HepG2 (cell line): Measurements from ENCODE around the gene UNC13D. TPM values are rescaled to one million over a fixed set of nuclear protein-coding genes. Genes with fewer than 3 reads are reported as not detected.

Experiments used
- CBX2 ChIP-seq, 2 experiments: fragments of 200-600 bp in 1 of 2; sonication (generic); formaldehyde crosslinking in 1 of 2; IDR thresholded peaks; 2 replicates each; pipeline versions ENCODE4 v1.7.0 to v1.8.1; 2018 to 2022; ENCODE audit warnings: low read depth in 2 of 2, low read length in 1 of 2, mild to moderate bottlenecking in 1 of 2, missing genetic modification reagents in 1 of 2
- FOXA3 ChIP-seq: IDR thresholded peaks from 2 replicates; pipeline ENCODE4 v1.6.1; 2016; ENCODE audit warnings: missing genetic modification reagents, missing compliant biosample characterization
- MAFF ChIP-seq: IDR thresholded peaks from 2 replicates; pipeline ENCODE4 v1.6.1; 2011; ENCODE audit warnings: low read depth, low read length, improper control_type of control experiment
- PRMT3 ChIP-seq: sonication (generic); formaldehyde crosslinking; IDR thresholded peaks from 2 replicates; pipeline ENCODE4 v1.8.1; 2022; ENCODE audit warnings: low read depth, mild to moderate bottlenecking, moderate library complexity, missing genetic modification reagents, borderline replicate concordance
- SNAI1 ChIP-seq: sonication (generic); formaldehyde crosslinking; IDR thresholded peaks from 2 replicates; pipeline ENCODE4 v1.5.0; 2020; ENCODE audit warnings: mild to moderate bottlenecking, missing genetic modification reagents, borderline replicate concordance
- TBX2 ChIP-seq: sonication (generic); formaldehyde crosslinking; IDR thresholded peaks from 2 replicates; pipeline ENCODE4 v1.5.0; 2020; ENCODE audit warnings: missing genetic modification reagents, mild to moderate bottlenecking, borderline replicate concordance
- ZNF274 ChIP-seq: sonication (generic); formaldehyde crosslinking; IDR thresholded peaks from 2 replicates; pipeline ENCODE4 v1.5.1; 2020; ENCODE audit warnings: mild to moderate bottlenecking, missing genetic modification reagents
- ZNF382 ChIP-seq: sonication (generic); formaldehyde crosslinking; IDR thresholded peaks from 2 replicates; pipeline ENCODE4 v1.5.0; 2020; ENCODE audit warnings: missing genetic modification reagents, mild to moderate bottlenecking, borderline replicate concordance
- ZNF460 ChIP-seq: sonication (generic); formaldehyde crosslinking; IDR thresholded peaks from 2 replicates; pipeline ENCODE4 v1.5.1; 2020; ENCODE audit warnings: missing genetic modification reagents, mild to moderate bottlenecking, borderline replicate concordance
- ZNF468 ChIP-seq: sonication (generic); formaldehyde crosslinking; IDR thresholded peaks from 2 replicates; pipeline ENCODE4 v1.8.0; 2022; ENCODE audit warnings: mild to moderate bottlenecking, moderate library complexity, missing genetic modification reagents
- polyA plus RNA-seq, 8 experiments: library from polyadenylated mRNA; depleted of rRNA in 3 of 8; stranded (reverse) in 7 of 8; unstranded in 1 of 8; fragments of >200 nt; fragmentation: Illumina TruSeq in 4 of 8; extraction: Trizol in 4 of 8; gene quantifications; 2 replicates each; pipeline versions ENCODE4 v1.2.1 to v1.2.3, GENCODE V29; 2011 to 2016; ENCODE audit warnings: low read depth in 4 of 8, missing spikeins in 1 of 8, mixed read lengths in 1 of 8; ENCODE audit not compliant: insufficient read depth in 1 of 8
- total RNA-seq, 5 experiments: library from RNA; depleted of rRNA; stranded (reverse); fragments of >200 nt; fragmentation: Illumina TruSeq; extraction: Trizol; gene quantifications; 2 replicates each; pipeline ENCODE4 v1.2.3, GENCODE V29; 2016; ENCODE audit warnings: low read depth in 1 of 5
- TF ChIP-seq, protein P1 (sequence below): sonication (generic); formaldehyde crosslinking; IDR thresholded peaks from 2 replicates; pipeline ENCODE4 v1.8.0; 2022; ENCODE audit warnings: mild to moderate bottlenecking, missing genetic modification reagents, moderate library complexity
- TF ChIP-seq, protein P2 (sequence below): sonication (generic); formaldehyde crosslinking; IDR thresholded peaks from 2 replicates; pipeline ENCODE4 v1.4.0; 2020; ENCODE audit warnings: missing genetic modification reagents
- TF ChIP-seq, protein P3 (sequence below): sonication (generic); formaldehyde crosslinking; IDR thresholded peaks from 2 replicates; pipeline ENCODE4 v1.5.1; 2020; ENCODE audit warnings: missing genetic modification reagents, mild to moderate bottlenecking, borderline replicate concordance
- TF ChIP-seq, protein P4 (sequence below): sonication (generic); formaldehyde crosslinking; conservative IDR thresholded peaks from 2 replicates; pipeline ENCODE4 v1.8.1; 2023; ENCODE audit warnings: missing genetic modification reagents

UNC13D gene
- total and polyA plus RNA-seq, 2 of the 13 experiments (the other 11 are each of a cell fraction or from before 2014, with no cell fraction given) = 29.7 to 42.7 TPM

DNA sequence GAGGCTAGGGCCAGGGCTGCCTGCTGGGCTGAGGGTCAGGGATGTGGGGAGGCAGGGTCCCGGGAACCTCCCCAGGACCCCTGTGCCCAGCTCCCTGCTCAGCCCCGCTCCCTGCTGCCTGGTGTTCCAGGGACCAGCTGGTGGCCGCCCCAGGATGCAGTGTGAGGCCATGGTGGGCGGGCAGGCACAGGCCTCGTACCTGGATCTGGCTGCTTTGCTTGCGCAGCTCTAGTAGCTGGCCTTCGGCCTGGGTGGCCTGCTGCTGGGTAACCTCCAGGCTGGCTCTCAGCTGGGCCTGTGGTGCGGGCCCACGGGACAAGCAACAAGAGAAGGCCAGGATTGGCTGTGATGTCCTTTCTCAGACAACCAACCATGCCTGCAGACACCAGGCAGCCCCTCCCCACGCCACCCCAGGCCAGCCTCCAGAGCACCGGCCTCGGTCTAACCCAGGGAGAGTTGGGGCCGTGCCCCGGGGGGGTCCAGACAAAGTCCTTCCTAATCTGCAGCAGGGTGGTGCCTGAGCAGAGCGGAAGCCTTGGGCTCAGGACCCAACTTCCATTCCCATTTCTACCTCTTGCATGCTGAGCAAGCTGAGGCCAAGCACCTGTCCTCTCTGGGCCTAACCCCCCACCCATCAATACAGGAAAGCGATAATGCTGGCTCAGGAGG is 48.5 kb upstream of the UNC13D start (continued):
- TF ChIP-seq, protein P1, sequence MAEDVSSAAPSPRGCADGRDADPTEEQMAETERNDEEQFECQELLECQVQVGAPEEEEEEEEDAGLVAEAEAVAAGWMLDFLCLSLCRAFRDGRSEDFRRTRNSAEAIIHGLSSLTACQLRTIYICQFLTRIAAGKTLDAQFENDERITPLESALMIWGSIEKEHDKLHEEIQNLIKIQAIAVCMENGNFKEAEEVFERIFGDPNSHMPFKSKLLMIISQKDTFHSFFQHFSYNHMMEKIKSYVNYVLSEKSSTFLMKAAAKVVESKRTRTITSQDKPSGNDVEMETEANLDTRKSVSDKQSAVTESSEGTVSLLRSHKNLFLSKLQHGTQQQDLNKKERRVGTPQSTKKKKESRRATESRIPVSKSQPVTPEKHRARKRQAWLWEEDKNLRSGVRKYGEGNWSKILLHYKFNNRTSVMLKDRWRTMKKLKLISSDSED (CRISPR knock-in tag) = no peak
- TF ChIP-seq ZNF468 (CRISPR knock-in tag) = no peak
- no peak for TF ChIP-seq FOXA3 (CRISPR knock-in tag)
- no peak for TF ChIP-seq ZNF382 (CRISPR knock-in tag)
- peak; percentile 59; the same call in 1 of the 2 replicates for TF ChIP-seq ZNF274 (CRISPR knock-in tag)
- no peak for TF ChIP-seq ZNF460 (CRISPR knock-in tag)
- TF ChIP-seq SNAI1 = peak; percentile 75; the same call in 1 of the 2 replicates
- TF ChIP-seq, protein P2, sequence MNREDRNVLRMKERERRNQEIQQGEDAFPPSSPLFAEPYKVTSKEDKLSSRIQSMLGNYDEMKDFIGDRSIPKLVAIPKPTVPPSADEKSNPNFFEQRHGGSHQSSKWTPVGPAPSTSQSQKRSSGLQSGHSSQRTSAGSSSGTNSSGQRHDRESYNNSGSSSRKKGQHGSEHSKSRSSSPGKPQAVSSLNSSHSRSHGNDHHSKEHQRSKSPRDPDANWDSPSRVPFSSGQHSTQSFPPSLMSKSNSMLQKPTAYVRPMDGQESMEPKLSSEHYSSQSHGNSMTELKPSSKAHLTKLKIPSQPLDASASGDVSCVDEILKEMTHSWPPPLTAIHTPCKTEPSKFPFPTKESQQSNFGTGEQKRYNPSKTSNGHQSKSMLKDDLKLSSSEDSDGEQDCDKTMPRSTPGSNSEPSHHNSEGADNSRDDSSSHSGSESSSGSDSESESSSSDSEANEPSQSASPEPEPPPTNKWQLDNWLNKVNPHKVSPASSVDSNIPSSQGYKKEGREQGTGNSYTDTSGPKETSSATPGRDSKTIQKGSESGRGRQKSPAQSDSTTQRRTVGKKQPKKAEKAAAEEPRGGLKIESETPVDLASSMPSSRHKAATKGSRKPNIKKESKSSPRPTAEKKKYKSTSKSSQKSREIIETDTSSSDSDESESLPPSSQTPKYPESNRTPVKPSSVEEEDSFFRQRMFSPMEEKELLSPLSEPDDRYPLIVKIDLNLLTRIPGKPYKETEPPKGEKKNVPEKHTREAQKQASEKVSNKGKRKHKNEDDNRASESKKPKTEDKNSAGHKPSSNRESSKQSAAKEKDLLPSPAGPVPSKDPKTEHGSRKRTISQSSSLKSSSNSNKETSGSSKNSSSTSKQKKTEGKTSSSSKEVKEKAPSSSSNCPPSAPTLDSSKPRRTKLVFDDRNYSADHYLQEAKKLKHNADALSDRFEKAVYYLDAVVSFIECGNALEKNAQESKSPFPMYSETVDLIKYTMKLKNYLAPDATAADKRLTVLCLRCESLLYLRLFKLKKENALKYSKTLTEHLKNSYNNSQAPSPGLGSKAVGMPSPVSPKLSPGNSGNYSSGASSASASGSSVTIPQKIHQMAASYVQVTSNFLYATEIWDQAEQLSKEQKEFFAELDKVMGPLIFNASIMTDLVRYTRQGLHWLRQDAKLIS = peak; percentile 92; the same call in 1 of the 2 replicates
- TF ChIP-seq, protein P3, sequence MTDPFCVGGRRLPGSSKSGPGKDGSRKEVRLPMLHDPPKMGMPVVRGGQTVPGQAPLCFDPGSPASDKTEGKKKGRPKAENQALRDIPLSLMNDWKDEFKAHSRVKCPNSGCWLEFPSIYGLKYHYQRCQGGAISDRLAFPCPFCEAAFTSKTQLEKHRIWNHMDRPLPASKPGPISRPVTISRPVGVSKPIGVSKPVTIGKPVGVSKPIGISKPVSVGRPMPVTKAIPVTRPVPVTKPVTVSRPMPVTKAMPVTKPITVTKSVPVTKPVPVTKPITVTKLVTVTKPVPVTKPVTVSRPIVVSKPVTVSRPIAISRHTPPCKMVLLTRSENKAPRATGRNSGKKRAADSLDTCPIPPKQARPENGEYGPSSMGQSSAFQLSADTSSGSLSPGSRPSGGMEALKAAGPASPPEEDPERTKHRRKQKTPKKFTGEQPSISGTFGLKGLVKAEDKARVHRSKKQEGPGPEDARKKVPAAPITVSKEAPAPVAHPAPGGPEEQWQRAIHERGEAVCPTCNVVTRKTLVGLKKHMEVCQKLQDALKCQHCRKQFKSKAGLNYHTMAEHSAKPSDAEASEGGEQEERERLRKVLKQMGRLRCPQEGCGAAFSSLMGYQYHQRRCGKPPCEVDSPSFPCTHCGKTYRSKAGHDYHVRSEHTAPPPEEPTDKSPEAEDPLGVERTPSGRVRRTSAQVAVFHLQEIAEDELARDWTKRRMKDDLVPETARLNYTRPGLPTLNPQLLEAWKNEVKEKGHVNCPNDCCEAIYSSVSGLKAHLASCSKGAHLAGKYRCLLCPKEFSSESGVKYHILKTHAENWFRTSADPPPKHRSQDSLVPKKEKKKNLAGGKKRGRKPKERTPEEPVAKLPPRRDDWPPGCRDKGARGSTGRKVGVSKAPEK (CRISPR knock-in tag) = 0 out of 2 replicates have a peak, but pooled peaks have one; percentile 67
- TF ChIP-seq MAFF = no peak
- TF ChIP-seq TBX2 (CRISPR knock-in tag) = peak; percentile 50; the same call in 1 of the 2 replicates
- TF ChIP-seq, protein P4, sequence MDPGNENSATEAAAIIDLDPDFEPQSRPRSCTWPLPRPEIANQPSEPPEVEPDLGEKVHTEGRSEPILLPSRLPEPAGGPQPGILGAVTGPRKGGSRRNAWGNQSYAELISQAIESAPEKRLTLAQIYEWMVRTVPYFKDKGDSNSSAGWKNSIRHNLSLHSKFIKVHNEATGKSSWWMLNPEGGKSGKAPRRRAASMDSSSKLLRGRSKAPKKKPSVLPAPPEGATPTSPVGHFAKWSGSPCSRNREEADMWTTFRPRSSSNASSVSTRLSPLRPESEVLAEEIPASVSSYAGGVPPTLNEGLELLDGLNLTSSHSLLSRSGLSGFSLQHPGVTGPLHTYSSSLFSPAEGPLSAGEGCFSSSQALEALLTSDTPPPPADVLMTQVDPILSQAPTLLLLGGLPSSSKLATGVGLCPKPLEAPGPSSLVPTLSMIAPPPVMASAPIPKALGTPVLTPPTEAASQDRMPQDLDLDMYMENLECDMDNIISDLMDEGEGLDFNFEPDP (CRISPR knock-in tag) = no peak
- no peak for TF ChIP-seq CBX2 (IDR thresholded peaks at IDR 0.05; ENCODE audit: low read depth, low read length)
- TF ChIP-seq CBX2 (CRISPR knock-in tag; IDR thresholded peaks at IDR 0.05; ENCODE audit: low read depth) = no peak
- TF ChIP-seq PRMT3 (CRISPR knock-in tag) = 0 out of 2 replicates have a peak, but pooled peaks have one; percentile 50
